Glomerular visceral epithelial cell (primary cell): ENCODE data around the gene TGM5.
A peak's percentile ranks its signal among the peaks of the same experiment; 100 is the strongest.
"Not testable (repeated sequence)": the region's sequence is repeated elsewhere in the genome, so short reads cannot be mapped to it uniquely, and the experiment has no call there.

ENCODE experiments used
- DNase-seq: peaks from one replicate; pipeline ENCODE4 v3.0.0-alpha.2; 2016; ENCODE audit errors: extremely low spot score

The TGM5 gene

DNA sequence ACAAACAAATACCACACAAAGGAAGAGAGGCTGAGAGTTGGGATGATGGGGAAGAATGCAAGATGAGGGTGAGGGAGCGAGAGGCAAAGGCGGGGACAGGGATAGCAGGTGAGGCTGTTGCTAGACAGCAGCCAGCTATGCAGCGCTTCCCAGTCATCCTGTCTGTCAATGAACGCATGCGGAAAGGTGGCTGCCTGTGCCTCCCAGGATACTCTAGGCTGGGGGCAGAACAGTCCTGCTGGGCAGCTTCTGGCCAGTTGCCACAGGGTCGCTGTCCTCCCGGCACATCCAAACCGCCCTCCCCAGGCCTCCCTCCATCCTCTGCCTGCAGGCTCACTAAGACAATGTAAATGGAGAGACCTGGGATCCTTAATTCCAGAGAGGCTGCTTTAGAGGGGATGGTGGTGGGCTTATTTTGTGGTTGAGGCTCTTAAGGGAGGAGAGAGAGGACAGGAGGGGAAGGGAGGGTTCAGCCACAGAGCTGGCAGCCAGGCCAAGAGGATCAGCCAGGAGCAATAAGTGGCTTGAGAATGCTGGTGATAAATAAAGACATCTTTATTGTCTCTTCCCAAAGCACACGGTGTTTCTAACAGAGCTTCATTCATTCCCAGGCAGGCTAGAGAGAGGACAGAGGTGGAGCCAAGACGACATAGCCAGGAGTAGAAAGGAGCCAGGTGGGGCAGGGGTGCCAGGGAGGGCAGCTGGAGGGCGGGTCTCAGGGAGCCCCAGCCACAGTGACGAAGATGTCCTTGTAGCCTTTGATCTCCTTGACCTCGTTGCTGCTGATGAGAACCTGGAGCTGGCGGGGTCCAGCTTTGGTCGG, 9.2 kb upstream of the TGM5 start:
- DNase-seq, result no peak

DNA sequence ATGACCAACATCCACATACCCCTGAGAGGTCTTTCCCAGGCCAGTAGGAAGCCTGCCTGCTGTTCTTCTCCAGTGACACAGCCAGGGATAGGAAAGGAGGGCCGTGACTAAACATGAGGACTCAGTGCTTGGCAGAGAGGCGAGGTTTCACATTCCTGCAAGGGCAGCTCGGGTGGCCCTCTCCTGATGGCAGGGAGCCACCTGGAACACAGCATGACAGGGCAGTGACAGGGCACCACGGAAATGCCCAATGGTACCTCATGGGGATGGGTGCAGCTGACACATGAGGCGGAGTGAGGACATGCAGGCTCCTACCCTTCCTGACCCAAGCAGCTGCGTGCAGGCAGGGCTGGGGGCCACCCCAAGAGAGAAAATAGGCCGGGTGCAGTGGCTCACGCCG, 7.4 kb upstream of the TGM5 start:
- no peak for DNase-seq

DNA sequence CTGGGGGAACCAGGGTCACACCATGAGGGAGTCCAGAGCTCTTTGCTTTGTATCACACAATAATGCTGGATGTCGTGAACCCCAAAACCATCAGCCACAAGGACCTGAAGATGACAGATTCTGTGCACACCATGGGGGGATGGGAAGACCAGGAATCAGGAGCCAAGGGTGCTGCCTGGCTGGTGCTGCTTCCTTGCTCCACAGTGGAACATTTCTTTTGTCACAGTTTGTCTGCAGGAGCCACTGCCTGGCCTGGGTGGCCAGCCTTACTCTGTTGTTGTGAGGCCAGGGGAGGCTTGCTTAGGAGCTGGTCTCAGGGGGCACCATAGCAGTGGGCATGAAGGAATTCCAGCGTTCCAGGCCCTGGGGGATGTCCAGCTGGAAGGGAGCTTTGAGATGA, 6.5 kb upstream of the TGM5 start:
- DNase-seq, result no peak

DNA sequence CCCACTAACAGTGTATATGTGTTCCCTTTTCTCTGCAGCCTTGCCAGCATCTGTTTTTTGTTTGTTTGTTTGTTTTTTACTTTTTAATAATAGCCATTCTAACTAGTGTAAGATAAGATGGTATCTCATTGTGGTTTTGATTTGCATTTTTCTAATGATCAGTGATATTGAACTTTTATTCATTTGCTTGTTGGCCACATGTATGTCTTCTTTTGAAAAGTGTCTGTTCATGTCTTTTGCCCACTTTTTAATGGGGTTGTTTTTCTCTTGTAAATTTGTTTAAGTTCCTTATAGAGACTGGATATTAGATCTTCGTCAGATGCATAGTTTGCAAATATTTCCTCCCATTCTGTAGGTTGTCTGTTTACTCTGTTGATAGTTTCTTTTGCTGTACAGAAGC, 5.2 kb upstream of the TGM5 start:
- DNase-seq, result not testable (repeated sequence)

DNA sequence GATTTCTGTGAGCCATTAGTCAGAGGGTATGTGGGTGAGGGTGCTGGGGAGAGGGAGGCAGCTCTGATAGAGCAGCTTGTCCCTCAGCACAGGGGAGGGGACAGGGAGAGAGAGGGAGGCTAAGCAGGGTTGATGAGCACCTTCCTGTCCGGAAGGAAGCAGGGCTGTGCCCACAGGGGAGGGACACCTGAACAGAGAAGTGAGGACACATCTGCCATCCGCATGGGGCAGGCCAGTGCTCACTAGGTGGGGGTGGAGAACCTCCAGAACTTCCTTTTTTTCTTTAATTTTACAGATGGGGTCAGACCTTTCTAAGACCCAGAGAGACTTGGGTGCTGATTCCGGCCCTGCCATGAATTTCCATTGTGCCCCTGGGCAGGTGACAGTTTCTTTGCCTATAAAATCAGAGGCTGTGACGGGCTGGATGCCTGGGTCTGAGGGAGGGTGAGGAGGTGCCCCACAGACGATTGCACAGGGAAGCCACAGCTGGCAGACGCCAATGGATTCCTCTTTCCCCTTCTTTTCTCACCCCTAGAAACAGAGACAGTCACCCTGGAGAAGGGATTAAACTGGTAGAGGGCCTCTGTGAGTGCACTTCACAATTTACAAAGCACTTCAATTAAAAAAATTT, 4.1 kb upstream of the TGM5 start:
- no peak for DNase-seq

DNA sequence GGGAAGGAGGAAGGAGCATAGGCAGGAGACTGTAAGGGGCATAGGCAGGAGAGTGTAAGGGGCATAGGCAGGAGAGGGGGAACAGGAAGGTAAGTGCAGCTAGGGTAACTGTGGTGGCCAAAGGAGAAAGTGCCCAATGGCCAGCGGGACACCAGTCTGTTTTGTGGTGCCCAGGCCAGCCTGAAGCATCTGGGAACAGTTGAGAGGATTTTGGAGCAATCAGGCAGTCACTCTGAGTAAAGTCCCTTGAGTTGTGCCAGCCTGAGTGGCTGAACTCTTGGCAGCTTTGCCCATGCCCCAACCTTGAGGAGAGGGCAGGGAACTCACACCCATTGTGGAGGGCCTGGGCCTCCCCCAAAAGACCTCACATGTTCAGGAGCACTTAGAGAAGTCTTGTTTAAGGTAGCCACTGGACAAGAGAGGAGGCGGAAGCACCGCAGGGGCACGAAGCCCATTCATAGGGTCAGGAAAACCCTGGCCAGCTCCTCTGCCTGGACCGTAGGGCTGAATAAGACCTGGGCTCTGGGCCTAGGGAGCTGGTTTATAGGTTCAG, 3.5 kb upstream of the TGM5 start:
- no peak for DNase-seq

DNA sequence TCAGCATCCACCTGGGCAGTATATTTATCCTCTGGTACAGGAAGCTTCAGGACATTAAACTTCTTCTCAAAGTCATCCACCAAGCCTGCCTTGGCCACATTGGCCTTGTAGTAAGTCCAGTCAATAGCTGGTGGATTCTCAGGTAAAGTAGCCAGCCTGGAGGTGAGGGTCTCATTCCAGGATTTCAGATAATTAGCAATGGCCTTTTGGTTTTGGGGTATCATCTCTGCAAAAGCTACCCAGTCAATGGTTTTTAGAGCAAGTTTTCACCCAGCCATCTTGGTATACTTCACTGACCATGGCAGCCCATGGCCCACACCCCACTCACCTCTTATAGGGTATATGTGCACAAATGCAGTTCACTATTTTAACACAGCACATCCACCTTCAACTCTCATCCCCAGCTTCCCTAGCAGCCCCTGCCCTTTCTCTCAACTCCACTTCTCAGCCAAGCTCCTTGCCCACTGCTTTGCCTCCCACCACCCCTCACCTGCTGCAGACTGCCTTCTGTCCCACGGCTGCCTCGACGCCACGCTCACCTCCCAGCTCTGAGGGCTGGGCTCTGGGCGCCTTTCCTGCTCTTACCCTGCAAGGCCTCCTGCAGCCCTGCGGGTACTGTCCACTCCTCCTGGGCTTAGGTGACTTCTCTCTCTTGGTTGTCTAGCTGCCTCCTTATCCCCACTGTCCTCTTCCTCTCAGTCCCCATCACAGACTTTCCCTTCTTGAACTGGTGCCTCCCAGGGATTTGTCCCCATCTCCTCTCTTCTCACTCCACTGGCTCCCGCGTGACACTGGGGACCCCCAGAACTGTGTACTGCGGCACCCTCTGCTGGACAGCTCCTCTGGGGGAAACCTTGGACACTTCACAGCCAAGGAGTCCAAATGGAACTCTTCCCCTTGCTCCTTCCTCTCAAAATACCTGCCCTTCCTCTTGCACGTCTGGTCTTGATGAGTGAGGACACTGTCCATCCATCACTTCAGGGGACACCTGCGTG, 1.7 kb upstream of the TGM5 start:
- DNase-seq, result peak; percentile 31

DNA sequence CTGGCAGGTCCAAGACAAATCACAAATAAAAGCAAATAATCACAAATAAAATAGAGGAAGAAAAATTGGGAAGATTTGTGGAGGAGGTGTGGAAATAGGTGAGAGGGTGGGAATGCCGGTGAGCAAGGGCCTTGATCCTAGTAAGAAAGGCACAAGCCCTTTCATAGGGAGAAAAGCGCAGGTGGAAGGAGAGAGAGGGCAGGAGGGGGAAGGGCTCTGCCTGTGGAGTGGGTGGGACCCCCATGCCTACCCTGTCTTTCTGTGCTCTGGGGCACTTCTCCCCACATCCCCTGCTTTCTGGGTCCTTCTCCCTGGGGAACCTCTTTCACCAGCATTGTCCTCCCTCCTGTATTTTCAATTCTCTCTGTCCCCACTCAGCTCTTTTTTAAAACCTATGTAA, 711 bp upstream of the TGM5 start:
- no peak for DNase-seq

DNA sequence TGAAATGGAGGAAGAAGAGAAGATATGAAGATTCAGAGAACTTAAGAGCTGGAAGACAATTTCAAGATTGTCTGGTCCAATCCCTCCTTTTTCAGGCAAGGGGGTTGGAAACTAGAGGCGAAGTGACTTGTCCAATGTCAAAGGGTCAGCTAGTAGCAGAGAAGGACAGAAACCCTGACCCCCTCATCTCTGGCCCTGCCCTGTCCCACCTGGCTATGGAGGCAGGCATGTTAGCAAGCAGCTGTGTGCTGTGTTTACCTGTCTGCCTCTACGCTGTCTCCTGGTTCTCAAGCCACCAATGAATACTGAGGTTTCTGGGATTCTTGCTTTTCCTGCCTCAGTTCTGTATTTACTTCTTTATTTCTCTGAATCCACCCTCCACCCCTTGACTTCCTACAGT, 342 bp downstream of the TGM5 start:
- no peak for DNase-seq

DNA sequence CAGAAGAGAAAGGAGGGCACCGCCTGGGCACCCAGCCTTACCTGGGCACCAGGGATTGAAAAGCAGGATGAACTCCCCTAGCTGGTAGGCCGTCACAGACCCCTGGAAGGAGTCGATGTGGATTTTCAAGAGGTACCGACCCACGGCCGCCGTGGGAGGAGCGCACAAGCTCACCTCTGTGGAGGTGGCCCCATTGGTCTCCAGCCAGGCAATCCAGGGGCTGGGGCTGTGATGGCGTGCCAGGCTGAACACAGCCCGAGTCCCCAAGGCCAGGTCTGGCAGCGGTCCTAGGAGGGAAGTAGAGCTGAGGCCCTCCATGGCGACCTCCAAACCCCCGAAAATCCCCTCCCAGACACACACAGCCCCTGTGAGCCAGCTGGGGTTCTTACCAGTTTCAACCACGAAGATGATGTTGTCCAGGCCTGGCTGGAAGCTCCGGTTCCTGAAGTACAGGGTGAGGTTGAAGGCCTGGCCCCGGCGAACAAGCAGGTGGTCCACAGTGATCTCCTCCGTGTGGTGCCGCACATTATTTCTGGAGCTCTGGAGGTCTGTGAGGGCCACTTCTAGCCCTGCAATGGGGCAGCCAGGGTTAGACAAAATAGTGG, 6.6 kb downstream of the TGM5 start:
- no peak for DNase-seq

DNA sequence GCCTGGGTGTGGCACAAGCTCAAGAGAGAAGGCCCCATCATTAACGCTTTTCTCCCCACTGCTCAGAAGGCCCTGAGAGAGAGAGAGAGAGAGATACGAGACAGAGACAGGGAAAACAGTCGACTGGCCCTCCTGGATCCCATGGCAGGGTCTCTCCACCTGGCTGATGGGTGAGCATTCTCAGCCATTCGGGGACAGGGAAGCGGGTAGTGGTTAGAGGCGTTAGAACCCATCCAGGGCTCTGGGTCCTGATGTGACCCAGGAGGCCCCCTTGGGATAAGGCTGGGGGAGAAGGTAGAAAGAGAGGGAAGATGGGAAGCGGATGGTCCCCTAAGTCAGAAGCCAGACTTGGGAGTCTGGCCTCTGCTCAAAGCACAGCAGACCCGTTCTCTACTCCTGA, 7.9 kb downstream of the TGM5 start:
- no peak for DNase-seq

DNA sequence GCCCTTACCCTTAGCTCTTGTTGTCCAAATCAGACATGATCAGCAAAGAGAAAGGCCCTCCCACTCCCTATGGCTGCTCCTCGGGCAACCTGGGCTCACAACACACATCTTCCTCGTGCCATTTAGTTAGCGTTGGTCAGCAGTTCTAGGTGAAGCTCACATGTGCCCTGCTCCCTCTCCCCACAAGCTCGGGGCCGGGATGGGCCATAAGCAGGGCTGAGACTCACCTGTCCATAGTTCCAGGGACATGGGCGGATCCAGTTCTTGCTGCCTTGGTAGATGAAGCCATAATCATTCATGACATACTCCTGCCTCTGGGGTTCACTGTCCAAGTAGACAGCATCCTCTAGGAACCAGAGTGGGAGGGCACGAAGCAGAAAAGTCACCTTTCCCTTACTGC, 10.4 kb downstream of the TGM5 start:
- DNase-seq, result no peak

DNA sequence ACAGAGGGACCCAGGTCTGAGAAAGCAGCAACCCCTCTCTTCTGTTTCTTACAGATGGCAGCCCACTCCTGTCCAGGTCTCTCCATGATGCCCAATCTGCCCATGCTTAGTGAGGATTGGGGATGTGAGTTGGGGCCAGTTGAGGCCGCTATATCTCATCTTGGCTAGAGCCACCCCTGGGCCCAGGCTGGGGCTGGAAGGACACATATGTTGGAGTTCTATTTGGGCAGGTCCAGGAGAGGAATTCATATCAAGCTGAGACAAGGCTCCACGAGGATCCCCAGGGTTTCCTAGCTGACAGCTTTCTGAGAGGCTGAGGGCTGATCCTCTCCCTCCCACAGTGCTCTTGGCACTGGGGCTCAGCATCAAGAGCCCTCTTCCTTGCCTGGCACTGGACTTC, 11.4 kb downstream of the TGM5 start:
- DNase-seq, result no peak

DNA sequence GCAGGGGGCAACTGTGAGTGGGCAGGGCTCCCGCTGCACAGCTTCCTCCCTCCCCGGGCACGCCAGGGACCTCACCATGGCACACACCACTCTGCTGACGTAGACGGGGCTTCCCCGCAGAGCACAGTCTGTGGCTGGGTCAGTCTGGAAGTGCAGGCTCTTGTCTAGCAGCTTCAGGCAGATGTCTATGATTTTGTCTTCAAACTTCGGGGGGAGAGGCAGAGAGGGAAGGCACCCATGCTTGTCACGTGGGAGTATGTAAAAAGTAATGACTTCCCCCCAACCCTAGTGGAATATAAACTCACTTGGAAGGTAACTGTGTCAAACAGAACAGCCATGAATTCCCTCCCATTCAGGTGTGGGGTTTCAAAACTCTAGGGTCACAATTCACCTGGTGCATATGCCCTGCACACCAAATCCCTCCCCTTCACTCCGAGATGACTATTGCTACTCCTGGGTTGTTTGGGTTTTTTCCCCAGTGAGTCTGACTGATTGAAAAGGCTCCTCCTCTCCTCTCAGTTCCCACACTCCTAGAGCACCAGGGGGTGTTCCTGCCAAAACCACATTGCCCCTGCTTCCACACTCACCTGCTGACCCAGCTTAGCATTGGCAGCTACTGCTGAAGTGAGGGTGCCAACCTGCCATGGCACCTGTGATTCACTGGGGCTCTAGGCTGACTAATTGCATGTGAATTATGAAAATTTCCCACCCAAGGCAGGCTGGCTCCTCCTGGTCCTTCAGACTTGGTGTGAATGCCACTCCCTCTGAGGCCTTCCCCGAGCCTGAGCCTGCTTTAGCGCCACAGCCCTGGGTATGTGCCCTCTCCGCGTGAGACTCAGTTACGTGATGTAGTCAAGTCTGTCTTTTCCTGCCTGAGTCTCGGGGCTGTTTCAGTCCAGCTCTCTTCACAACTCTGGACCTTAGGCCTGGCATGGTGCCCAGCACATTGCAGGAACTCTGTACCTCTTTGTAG, 13.0 kb downstream of the TGM5 start:
- DNase-seq, result peak; percentile 93

DNA sequence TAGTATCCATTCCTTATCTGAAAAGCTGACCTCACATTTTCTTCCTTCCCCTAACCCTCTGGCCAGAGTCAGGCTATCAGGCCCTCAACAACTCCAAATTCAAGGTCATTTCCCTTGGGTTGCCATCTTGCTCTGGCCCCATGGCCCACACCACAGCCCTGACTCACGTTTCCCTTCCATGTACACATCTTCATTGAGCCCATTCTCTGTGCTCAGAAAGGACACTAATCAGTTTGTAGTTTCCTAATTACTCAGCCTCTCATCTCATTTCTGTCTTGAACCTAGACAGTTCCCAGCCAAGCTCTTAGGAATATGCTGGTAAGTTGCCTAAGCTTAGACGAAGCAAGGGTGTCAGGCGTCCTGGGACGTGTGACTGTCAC, 14.9 kb downstream of the TGM5 start:
- DNase-seq, result no peak

DNA sequence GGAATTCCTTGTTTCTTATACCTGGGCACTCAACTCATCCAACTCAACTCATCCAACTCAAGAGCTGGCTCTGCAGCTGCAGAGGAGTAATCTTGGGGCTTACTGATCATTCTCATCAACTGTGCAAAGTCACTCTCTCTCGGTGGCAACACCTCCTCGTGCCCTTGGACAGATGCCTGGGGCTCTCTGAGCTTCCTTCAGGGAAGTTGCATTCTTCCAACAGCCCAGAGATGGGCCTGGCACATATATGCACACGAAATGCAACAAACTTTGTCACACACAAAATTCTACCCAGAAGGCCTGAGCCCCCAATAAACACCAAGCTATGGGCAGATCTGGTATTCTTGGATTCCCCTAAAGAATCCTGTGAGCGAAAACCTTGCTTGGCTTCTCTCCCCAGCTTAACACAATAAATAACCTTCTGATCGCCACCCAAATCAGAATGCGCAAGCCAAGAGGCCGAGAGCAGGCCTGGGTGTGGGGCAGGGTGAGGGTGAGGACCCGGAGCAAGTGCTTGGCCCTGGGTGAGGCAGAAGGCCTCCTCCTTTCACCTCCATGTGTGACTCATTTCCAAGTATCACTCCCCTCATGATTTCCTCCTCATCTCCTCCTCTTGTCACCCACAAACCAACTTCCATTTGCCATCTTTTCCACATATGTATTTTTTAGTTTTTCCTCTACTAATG, 15.4 kb downstream of the TGM5 start:
- no peak for DNase-seq

DNA sequence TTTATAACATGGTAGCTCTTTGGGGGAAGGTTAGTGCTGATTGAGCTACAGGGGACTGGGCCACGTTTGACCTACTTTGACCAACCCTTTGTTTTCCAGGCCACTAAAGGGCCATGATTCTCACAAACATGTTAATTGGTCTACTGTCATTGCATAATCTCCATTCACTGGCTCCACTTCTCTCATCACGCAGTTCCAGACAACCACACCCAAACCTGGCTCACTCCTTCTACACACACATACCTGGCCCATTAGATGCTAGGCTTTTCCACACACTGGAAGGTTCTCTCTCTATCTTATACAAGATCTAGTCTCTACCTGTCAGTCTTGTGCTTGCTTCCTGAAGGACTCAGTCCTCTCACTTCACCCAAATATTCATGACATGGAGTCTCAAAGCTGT, 15.9 kb downstream of the TGM5 start:
- DNase-seq, result no peak

DNA sequence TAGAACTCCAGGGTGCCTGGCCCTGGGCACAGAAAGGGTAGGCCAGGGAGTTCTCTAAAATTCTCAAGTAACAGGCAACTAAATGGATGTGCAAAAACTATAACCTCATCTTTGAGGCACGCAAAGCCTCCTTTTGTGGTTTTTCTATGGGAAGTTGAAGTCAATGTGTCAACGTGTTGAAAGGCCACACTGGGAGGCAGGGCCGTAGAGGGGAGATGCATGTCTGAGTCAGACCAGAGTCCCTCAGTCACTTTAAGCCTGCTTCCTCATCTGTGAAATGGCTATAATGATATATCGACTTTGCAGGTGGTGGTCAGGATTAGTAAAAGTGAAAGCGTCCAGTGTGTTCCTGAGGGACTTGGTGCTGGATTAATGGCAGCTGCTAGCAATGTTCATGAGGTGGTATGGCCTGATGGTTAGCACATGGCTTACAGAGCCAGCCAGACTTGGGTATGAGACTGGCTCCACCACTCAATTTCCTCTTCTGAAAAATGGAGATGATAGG, 17.0 kb downstream of the TGM5 start:
- DNase-seq, result peak; percentile 97

DNA sequence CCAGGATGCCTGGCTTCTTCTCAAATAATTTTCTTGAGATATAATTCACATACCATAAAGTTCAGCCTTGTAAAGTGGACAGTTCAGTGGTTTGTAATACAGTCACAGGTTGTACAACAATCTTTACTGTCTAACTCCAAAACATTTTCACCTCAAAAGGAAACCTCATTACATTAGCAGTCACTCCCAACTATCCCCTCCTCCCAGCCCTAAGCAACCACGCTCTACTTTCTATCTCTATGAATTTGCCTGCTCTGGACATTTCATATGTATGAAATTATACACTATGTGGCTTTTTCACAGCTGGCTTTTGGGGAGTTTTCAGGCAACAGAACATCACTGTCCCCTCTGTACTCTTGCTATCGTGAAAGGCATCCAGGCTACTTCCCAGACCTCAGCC, 17.5 kb downstream of the TGM5 start:
- DNase-seq, result no peak

DNA sequence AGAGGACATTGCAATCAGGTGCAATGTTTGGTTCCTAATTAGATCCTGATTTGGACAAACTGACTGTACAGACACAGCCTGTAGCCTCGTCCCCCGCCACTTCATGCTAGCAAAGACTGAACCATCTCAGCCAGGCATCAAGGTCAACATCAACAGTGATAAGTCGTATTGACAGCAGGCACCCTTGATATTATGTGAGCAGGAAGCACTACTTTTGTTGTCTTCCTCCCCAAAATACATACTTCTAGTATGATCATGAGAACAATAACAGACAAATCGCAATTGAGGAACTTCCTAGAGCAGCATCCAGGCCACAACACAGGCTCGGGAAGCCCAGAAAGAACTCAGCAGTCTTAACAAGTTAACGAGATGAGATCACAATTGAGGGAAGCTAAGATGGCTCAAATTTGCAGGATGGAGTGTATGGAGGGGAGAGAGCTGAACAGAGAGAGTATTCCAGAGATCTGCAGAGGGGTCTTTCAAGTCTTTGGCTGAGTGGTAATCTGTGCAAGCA, 20.4 kb downstream of the TGM5 start:
- no peak for DNase-seq
